Osteocyte (in vitro differentiated cells): Measurements from ENCODE around the gene SLC4A1. TPM values are rescaled to one million over a fixed set of nuclear protein-coding genes. Genes with fewer than 3 reads are reported as not detected.
A peak's percentile ranks its signal among the peaks of the same experiment; 100 is the strongest.

ENCODE experiments used
- DNase-seq: peaks from one replicate; pipeline ENCODE4 v3.0.0; 2021; ENCODE audit warnings: mixed read lengths; ENCODE audit not compliant: unreplicated experiment; ENCODE audit errors: extremely low spot score
- H3K27ac Mint-ChIP-seq: one replicate; pipeline ENCODE4 v1.8.0; 2021; ENCODE audit warnings: mild to moderate bottlenecking, mixed read lengths; ENCODE audit not compliant: unreplicated experiment
- H3K27me3 Mint-ChIP-seq: one replicate; pipeline ENCODE4 v1.8.0; 2021; ENCODE audit warnings: mixed read lengths; ENCODE audit not compliant: unreplicated experiment
- H3K36me3 Mint-ChIP-seq: one replicate; pipeline ENCODE4 v1.8.0; 2021; ENCODE audit warnings: mixed read lengths; ENCODE audit not compliant: unreplicated experiment
- H3K4me1 Mint-ChIP-seq: one replicate; pipeline ENCODE4 v1.8.0; 2021; ENCODE audit warnings: mixed read lengths; ENCODE audit not compliant: unreplicated experiment
- H3K4me3 Mint-ChIP-seq: one replicate; pipeline ENCODE4 v1.8.0; 2021; ENCODE audit warnings: mild to moderate bottlenecking, moderate library complexity, mixed read lengths; ENCODE audit not compliant: unreplicated experiment
- H3K9me3 Mint-ChIP-seq: one replicate; pipeline ENCODE4 v1.8.0; 2021; ENCODE audit warnings: mixed read lengths; ENCODE audit not compliant: unreplicated experiment
- CTCF ChIP-seq: fragments of 200-600 bp; sonication (generic); IDR thresholded peaks from 2 replicates; pipeline ENCODE4 v1.5.0; 2021; ENCODE audit warnings: antibody characterized with exemption, mild to moderate bottlenecking, moderate library complexity
- total RNA-seq: library from RNA; stranded (reverse); gene quantifications from 2 replicates; pipeline ENCODE4 v1.2.1, GENCODE V29; 2021

The SLC4A1 gene
- total RNA-seq, 1 donor from 2014 or later = not detected

- no peak for DNase-seq
- no peak for TF ChIP-seq CTCF
- Mint-ChIP-seq H3K27me3 (peaks cover 12% of the 10 kb centered on the region), H3K27ac (peak overlapping the region; percentile 48), H3K4me1 (peaks cover 11% of the 10 kb centered on the region), H3K36me3 (no peaks in the 10 kb centered on the region), H3K4me3 (no peak overlapping the region), H3K9me3 (no peaks in the 10 kb centered on the region)
Observed at GRCh38 chr17:44279346-44279665, 11.4 kb upstream of the SLC4A1 start.

- Mint-ChIP-seq H3K36me3 (no peaks in the 10 kb centered on the region), H3K27me3 (peaks cover 16% of the 10 kb centered on the region), H3K9me3 (no peaks in the 10 kb centered on the region), H3K4me1 (peaks cover 11% of the 10 kb centered on the region), H3K4me3 (no peak overlapping the region), H3K27ac (no peak overlapping the region)
- TF ChIP-seq CTCF = no peak
- DNase-seq = no peak
Observed at GRCh38 chr17:44277976-44278375, 10.0 kb upstream of the SLC4A1 start.

GRCh38 chr17:44273607-44274006 is 5.7 kb upstream of the SLC4A1 start:
- Mint-ChIP-seq H3K4me3 (no peak overlapping the region), H3K27me3 (peaks cover 22% of the 10 kb centered on the region), H3K9me3 (no peaks in the 10 kb centered on the region)

GRCh38 chr17:44272954-44273353 is 5.0 kb upstream of the SLC4A1 start:
- Mint-ChIP-seq H3K27ac (no peak overlapping the region), H3K4me3 (no peak overlapping the region), H3K36me3 (no peaks in the 10 kb centered on the region), H3K27me3 (peaks cover 24% of the 10 kb centered on the region), H3K4me1 (no peaks in the 10 kb centered on the region), H3K9me3 (no peaks in the 10 kb centered on the region)
- TF ChIP-seq CTCF = no peak
- no peak for DNase-seq

More at GRCh38 chr17:44273607-44274006, 5.7 kb upstream of the SLC4A1 start:
- no peak for TF ChIP-seq CTCF
- H3K27ac Mint-ChIP-seq = no peak overlapping the region
- no peaks in the 10 kb centered on the region for H3K4me1 Mint-ChIP-seq
- H3K36me3 Mint-ChIP-seq = no peaks in the 10 kb centered on the region
- DNase-seq = no peak

- Mint-ChIP-seq H3K36me3 (no peaks in the 10 kb centered on the region), H3K27me3 (peaks cover 23% of the 10 kb centered on the region), H3K9me3 (no peaks in the 10 kb centered on the region), H3K27ac (no peak overlapping the region), H3K4me3 (no peak overlapping the region), H3K4me1 (no peaks in the 10 kb centered on the region)
- DNase-seq = no peak
- no peak for TF ChIP-seq CTCF
Observed at GRCh38 chr17:44272321-44272951, 4.5 kb upstream of the SLC4A1 start.
